ENCODE data around the gene MCAT. TPM values are rescaled to one million over a fixed set of nuclear protein-coding genes. Genes with fewer than 3 reads are reported as not detected.

MCAT gene
- total RNA-seq, 3 donors from 2014 or later, result 18.6 to 31.1 (median 26.2) TPM

- DNase-seq (ENCODE audit: low spot score in 2 of 2), result no peak
- Histone ChIP-seq H3K27ac (peak within 1 kb of the TSS; percentile 87 to 93), H3K27me3 (no peaks in the 10 kb centered on the region), H3K9me3 (no peaks in the 10 kb centered on the region), H3K4me3 (peak within 1 kb of the TSS; percentile 65 to 87 (median 86)), H3K36me3 (no peaks in the 10 kb centered on the region), H3K4me1 (no peaks in the 10 kb centered on the region)
- intact Hi-C loops (cut with DNase I; ENCODE audit: low total_unique reads), result no loop called here
- TF ChIP-seq POLR2AphosphoS5 (IDR thresholded peaks at IDR 0.05), result no peak
- no peak for TF ChIP-seq CTCF (IDR thresholded peaks at IDR 0.05)
- TF ChIP-seq POLR2A (IDR thresholded peaks at IDR 0.05), result no peak
Measured at GRCh38 chr22:43186272-43187170, 43.3 kb upstream of the MCAT start, which contains the start of gene TTLL12. TTLL12 (minus strand) TSS chr22:43187134; CDS start chr22:43187069, 65 bp downstream.

- intact Hi-C loops (cut with DNase I; ENCODE audit: low total_unique reads), result no loop called here
- Histone ChIP-seq H3K9me3 (no peaks in the 10 kb centered on the region), H3K36me3 (no peaks in the 10 kb centered on the region), H3K4me3 (peak overlapping the region; percentile 65 to 87 (median 86)), H3K27me3 (no peaks in the 10 kb centered on the region), H3K27ac (peak overlapping the region; percentile 6 to 73), H3K4me1 (no peaks in the 10 kb centered on the region)
- DNase-seq (ENCODE audit: low spot score in 2 of 2), result peak; percentile 62 to 72
- TF ChIP-seq POLR2A (IDR thresholded peaks at IDR 0.05) (no peak), CTCF (IDR thresholded peaks at IDR 0.05) (no peak), POLR2AphosphoS5 (IDR thresholded peaks at IDR 0.05) (no peak)
Measured at GRCh38 chr22:43185860-43186261, 42.7 kb upstream of the MCAT start.

GRCh38 chr22:43183496-43184277 lies 40.5 kb upstream of the MCAT start:
- DNase-seq (ENCODE audit: low spot score in 2 of 2), result no peak
- H3K4me3 ChIP-seq, result no peak overlapping the region
- no peak overlapping the region for H3K27ac ChIP-seq
- no peaks in the 10 kb centered on the region for H3K27me3 ChIP-seq
- no peaks in the 10 kb centered on the region for H3K9me3 ChIP-seq
- TF ChIP-seq CTCF (IDR thresholded peaks at IDR 0.05) (no peak), POLR2A (IDR thresholded peaks at IDR 0.05) (no peak), POLR2AphosphoS5 (IDR thresholded peaks at IDR 0.05) (no peak)
- no peaks in the 10 kb centered on the region for H3K36me3 ChIP-seq
- no peaks in the 10 kb centered on the region for H3K4me1 ChIP-seq
- intact Hi-C loops (cut with DNase I; ENCODE audit: low total_unique reads), result no loop called here

- no peaks in the 10 kb centered on the region for H3K27me3 ChIP-seq
- H3K4me3 ChIP-seq, result no peak overlapping the region
- H3K27ac ChIP-seq, result no peak overlapping the region
- H3K36me3 ChIP-seq, result no peaks in the 10 kb centered on the region
- DNase-seq (ENCODE audit: low spot score in 2 of 2), result no peak
- no peaks in the 10 kb centered on the region for H3K9me3 ChIP-seq
- TF ChIP-seq POLR2A (IDR thresholded peaks at IDR 0.05), result no peak
- TF ChIP-seq POLR2AphosphoS5 (IDR thresholded peaks at IDR 0.05), result no peak
- TF ChIP-seq CTCF (IDR thresholded peaks at IDR 0.05), result no peak
- intact Hi-C loops (cut with DNase I; ENCODE audit: low total_unique reads), result no loop called here
- no peaks in the 10 kb centered on the region for H3K4me1 ChIP-seq
Measured at GRCh38 chr22:43182726-43183125, 39.5 kb upstream of the MCAT start.

Measured in breast epithelium (tissue), 4 donors.